Astrocyte (in vitro differentiated cells and primary cell): ENCODE measurements around the gene C12orf43.

Experiments used
- CTCF ChIP-seq: IDR thresholded peaks from 2 replicates; pipeline ENCODE4 v1.5.1; 2011; ENCODE audit warnings: low read depth, mild to moderate bottlenecking, inconsistent platforms, low read length, moderate library complexity; ENCODE audit not compliant: insufficient read depth
- EZH2 ChIP-seq: IDR thresholded peaks from 2 replicates; pipeline ENCODE4 v1.6.1; 2012; ENCODE audit warnings: mild to moderate bottlenecking, low read length, inconsistent platforms; ENCODE audit not compliant: insufficient read depth

DNA sequence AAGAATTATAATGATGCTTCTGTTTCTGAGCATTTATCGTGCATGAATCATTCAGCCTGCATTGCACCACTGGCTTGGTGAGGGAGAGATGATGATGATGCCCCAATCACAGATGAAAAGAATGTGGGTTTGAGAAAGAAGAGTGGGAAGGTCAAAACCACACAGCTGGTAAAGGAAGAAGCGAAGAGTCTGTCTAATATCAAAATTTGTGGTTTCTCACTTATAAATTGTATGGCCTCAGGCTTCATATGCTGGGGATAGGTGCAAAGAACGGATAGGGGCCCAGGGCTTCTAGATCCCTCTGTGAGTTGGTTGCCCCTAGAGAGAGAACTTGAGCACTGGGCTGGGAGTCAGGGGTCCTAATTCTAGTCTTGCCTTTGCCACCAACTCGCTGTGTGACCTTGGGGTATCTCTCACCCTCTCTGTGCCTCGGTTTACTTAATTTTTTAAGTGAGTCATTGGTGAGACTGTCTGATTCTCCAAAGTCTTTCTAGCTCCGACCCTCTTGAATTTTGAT, 20.6 kb upstream of the C12orf43 start:
- TF ChIP-seq CTCF = no peak
- no peak for TF ChIP-seq EZH2
